GM23338 (cell line): ENCODE results near the gene DNAL4. TPM values are rescaled to one million over a fixed set of nuclear protein-coding genes. Genes with fewer than 3 reads are reported as not detected.

Experiments used
- ATAC-seq: fragments of 200-7000 bp; cut with Tn5 transposase; 3 replicates; pipeline ENCODE4 v1.9.1; 2020
- DNase-seq: peaks from one replicate; pipeline ENCODE4 v3.0.0-alpha.2; 2015; ENCODE audit warnings: low spot score
- H2AFZ ChIP-seq: fragments of 200-600 bp; sonication (generic); 2 replicates; pipeline ENCODE4 v1.8.0; 2016; ENCODE audit warnings: antibody characterized with exemption, mild to moderate bottlenecking, moderate library complexity
- H3F3A ChIP-seq: fragments of 200-600 bp; sonication (generic); replicated peaks from 2 replicates; pipeline ENCODE4 v1.8.0; 2017; ENCODE audit warnings: antibody characterized with exemption, mixed run types, low read depth
- H3K27ac ChIP-seq: fragments of 200-600 bp; sonication (generic); 2 replicates; pipeline ENCODE4 v1.6.1; 2016; ENCODE audit warnings: low read depth
- H3K27me3 ChIP-seq: fragments of 200-600 bp; sonication (generic); 2 replicates; pipeline ENCODE4 v1.8.0; 2016; ENCODE audit warnings: mild to moderate bottlenecking, mixed run types, moderate library complexity; ENCODE audit not compliant: insufficient read depth
- H3K36me3 ChIP-seq: fragments of 200-600 bp; sonication (generic); 2 replicates; pipeline ENCODE4 v1.8.0; 2016; ENCODE audit warnings: mild to moderate bottlenecking; ENCODE audit not compliant: insufficient read depth
- H3K4me1 ChIP-seq: fragments of 200-600 bp; sonication (generic); 2 replicates; pipeline ENCODE4 v1.8.0; 2016; ENCODE audit warnings: mild to moderate bottlenecking, moderate library complexity; ENCODE audit not compliant: insufficient read depth
- H3K4me2 ChIP-seq: fragments of 200-600 bp; sonication (generic); 2 replicates; pipeline ENCODE4 v1.7.1; 2017; ENCODE audit warnings: mixed run types
- H3K4me3 ChIP-seq: fragments of 200-600 bp; sonication (generic); 2 replicates; pipeline ENCODE4 v1.6.1; 2016; ENCODE audit warnings: mixed run types
- H3K79me2 ChIP-seq: fragments of 200-600 bp; sonication (generic); replicated peaks from 2 replicates; pipeline ENCODE4 v1.8.0; 2017; ENCODE audit warnings: mild to moderate bottlenecking; ENCODE audit not compliant: insufficient read depth
- H3K9me2 ChIP-seq: fragments of 200-600 bp; sonication (generic); 2 replicates; pipeline ENCODE4 v1.8.0; 2017; ENCODE audit not compliant: insufficient read depth
- H4K20me1 ChIP-seq: fragments of 200-600 bp; sonication (generic); replicated peaks from 2 replicates; pipeline ENCODE4 v1.8.0; 2017; ENCODE audit warnings: mild to moderate bottlenecking; ENCODE audit not compliant: insufficient read depth
- H3K27ac Mint-ChIP-seq: 2 replicates; pipeline ENCODE4 v1.8.0; 2020; ENCODE audit warnings: inconsistent platforms, mild to moderate bottlenecking, moderate library complexity, mixed read lengths
- H3K27me3 Mint-ChIP-seq: 3 replicates; pipeline ENCODE4 v1.8.0; 2022; ENCODE audit warnings: low read depth, mild to moderate bottlenecking, moderate library complexity, mixed read lengths, inconsistent platforms; ENCODE audit not compliant: insufficient read depth, poor library complexity
- H3K36me3 Mint-ChIP-seq: 3 replicates; pipeline ENCODE4 v1.8.0; 2021; ENCODE audit warnings: low read depth, mild to moderate bottlenecking, inconsistent platforms, moderate library complexity, mixed read lengths
- H3K4me1 Mint-ChIP-seq: 3 replicates; pipeline ENCODE4 v1.8.0; 2020; ENCODE audit warnings: mild to moderate bottlenecking, inconsistent platforms, mixed read lengths
- H3K4me3 Mint-ChIP-seq: 3 replicates; pipeline ENCODE4 v1.8.0; 2021; ENCODE audit warnings: moderate library complexity, mild to moderate bottlenecking, inconsistent platforms, mixed read lengths
- H3K9me3 Mint-ChIP-seq: 3 replicates; pipeline ENCODE4 v1.8.0; 2020; ENCODE audit warnings: moderate library complexity, mild to moderate bottlenecking, inconsistent platforms, mixed read lengths
- CREB1 ChIP-seq: fragments of 250-450 bp; sonication (Bioruptor Pico); IDR thresholded peaks from 2 replicates; pipeline ENCODE4 v1.5.0; 2020; ENCODE audit warnings: low read depth, mild to moderate bottlenecking, moderate library complexity
- EZH2 ChIP-seq: fragments of 200-600 bp; sonication (generic); IDR thresholded peaks from one replicate; pipeline ENCODE4 v1.8.0; 2017; ENCODE audit warnings: antibody characterized with exemption, mild to moderate bottlenecking, low read depth; ENCODE audit not compliant: unreplicated experiment
- EZH2phosphoT487 ChIP-seq: fragments of 200-600 bp; sonication (generic); IDR thresholded peaks from one replicate; pipeline ENCODE4 v1.8.1; 2018; ENCODE audit warnings: antibody characterized with exemption; ENCODE audit not compliant: unreplicated experiment
- JUNB ChIP-seq: IDR thresholded peaks from one replicate; pipeline ENCODE4 v1.6.1; 2016; ENCODE audit warnings: antibody characterized with exemption; ENCODE audit not compliant: unreplicated experiment
- POLR2AphosphoS5 ChIP-seq: IDR thresholded peaks from 2 replicates; pipeline ENCODE4 v1.6.1; 2016; ENCODE audit warnings: antibody characterized with exemption, low read depth
- ZNF331 ChIP-seq: fragments of 250-450 bp; sonication (Bioruptor Pico); IDR thresholded peaks from 2 replicates; pipeline ENCODE4 v1.5.0; 2020; ENCODE audit warnings: low read depth, mild to moderate bottlenecking, moderate library complexity
- polyA plus RNA-seq: library from polyadenylated mRNA; unstranded; fragments of >200 nt; fragmentation: Nextera tagmentation; extraction: Ambion mirVana; gene quantifications from 2 replicates; pipeline ENCODE4 v1.2.1, GENCODE V29; 2016
- total RNA-seq: library from RNA; depleted of rRNA; stranded (reverse); fragments of >200 nt; shearing (Covaris generic); gene quantifications from 2 replicates; pipeline ENCODE4 v1.2.3, GENCODE V29; 2014
- TF ChIP-seq, protein P1 (sequence below): IDR thresholded peaks from one replicate; pipeline ENCODE4 v1.6.1; 2018; ENCODE audit warnings: antibody characterized with exemption; ENCODE audit not compliant: unreplicated experiment
- TF ChIP-seq, protein P2 (sequence below): IDR thresholded peaks from 2 replicates; pipeline ENCODE4 v1.6.1; 2016; ENCODE audit warnings: antibody characterized with exemption
- TF ChIP-seq, protein P3 (sequence below), 2 experiments: fragments of 200-600 bp in 1 of 2; sonication (generic) in 1 of 2; conservative IDR thresholded peaks; 2 replicates each; pipeline versions ENCODE4 v1.5.1 to v1.6.1; 2016 to 2017; ENCODE audit warnings: antibody characterized with exemption in 2 of 2, low read depth in 2 of 2, mild to moderate bottlenecking in 2 of 2, moderate library complexity in 1 of 2

Gene DNAL4
- total and polyA plus RNA-seq, 2 experiments from 2014 or later, result 9.3 to 10.0 TPM

DNA sequence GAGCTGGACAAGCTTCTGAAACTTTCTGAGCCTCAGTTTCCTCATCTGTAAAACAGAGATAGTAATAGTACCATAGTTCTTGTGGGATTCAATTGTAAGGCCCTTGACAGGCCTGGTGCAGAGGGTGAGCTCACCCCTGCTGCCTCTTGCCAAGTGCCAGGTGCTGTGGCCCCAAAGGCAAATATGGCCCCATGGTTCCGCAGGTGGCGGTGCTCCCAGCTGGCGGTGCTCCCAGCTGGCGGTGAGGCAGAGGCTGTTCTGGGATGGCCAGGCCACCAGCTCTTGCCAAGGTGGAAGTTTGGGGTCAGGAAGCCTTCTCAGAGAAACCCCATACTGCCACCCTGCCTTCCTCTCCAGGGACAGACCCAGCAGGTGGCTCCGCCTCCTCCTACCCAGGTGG lies 41.0 kb upstream of the DNAL4 start:
- Mint-ChIP-seq H3K36me3 (no peaks in the 10 kb centered on the region; the same call in 2 of the 3 replicates), H3K4me1 (peaks cover 24% of the 10 kb centered on the region), H3K27ac (no peak overlapping the region), H3K27me3 (peaks cover 22% of the 10 kb centered on the region), H3K9me3 (no peaks in the 10 kb centered on the region; the same call in 2 of the 3 replicates), H3K4me3 (no peak overlapping the region)
- Histone ChIP-seq H3K4me3 (no peak overlapping the region), H4K20me1 (no peaks in the 10 kb centered on the region), H3K27me3 (no peaks in the 10 kb centered on the region), H3F3A (no peaks in the 10 kb centered on the region), H3K79me2 (no peaks in the 10 kb centered on the region), H3K4me1 (peaks cover 19% of the 10 kb centered on the region), H3K4me2 (no peak overlapping the region), H3K9me2 (no peaks in the 10 kb centered on the region), H3K36me3 (no peaks in the 10 kb centered on the region), H3K27ac (no peak overlapping the region), H2AFZ (no peak overlapping the region)
- DNase-seq (no peak), ATAC-seq (no peak)
- TF ChIP-seq JUNB, result no peak
- TF ChIP-seq, protein P1, sequence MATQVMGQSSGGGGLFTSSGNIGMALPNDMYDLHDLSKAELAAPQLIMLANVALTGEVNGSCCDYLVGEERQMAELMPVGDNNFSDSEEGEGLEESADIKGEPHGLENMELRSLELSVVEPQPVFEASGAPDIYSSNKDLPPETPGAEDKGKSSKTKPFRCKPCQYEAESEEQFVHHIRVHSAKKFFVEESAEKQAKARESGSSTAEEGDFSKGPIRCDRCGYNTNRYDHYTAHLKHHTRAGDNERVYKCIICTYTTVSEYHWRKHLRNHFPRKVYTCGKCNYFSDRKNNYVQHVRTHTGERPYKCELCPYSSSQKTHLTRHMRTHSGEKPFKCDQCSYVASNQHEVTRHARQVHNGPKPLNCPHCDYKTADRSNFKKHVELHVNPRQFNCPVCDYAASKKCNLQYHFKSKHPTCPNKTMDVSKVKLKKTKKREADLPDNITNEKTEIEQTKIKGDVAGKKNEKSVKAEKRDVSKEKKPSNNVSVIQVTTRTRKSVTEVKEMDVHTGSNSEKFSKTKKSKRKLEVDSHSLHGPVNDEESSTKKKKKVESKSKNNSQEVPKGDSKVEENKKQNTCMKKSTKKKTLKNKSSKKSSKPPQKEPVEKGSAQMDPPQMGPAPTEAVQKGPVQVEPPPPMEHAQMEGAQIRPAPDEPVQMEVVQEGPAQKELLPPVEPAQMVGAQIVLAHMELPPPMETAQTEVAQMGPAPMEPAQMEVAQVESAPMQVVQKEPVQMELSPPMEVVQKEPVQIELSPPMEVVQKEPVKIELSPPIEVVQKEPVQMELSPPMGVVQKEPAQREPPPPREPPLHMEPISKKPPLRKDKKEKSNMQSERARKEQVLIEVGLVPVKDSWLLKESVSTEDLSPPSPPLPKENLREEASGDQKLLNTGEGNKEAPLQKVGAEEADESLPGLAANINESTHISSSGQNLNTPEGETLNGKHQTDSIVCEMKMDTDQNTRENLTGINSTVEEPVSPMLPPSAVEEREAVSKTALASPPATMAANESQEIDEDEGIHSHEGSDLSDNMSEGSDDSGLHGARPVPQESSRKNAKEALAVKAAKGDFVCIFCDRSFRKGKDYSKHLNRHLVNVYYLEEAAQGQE, result no peak
- no peak for TF ChIP-seq EZH2phosphoT487
- TF ChIP-seq EZH2, result no peak
- TF ChIP-seq, protein P2, sequence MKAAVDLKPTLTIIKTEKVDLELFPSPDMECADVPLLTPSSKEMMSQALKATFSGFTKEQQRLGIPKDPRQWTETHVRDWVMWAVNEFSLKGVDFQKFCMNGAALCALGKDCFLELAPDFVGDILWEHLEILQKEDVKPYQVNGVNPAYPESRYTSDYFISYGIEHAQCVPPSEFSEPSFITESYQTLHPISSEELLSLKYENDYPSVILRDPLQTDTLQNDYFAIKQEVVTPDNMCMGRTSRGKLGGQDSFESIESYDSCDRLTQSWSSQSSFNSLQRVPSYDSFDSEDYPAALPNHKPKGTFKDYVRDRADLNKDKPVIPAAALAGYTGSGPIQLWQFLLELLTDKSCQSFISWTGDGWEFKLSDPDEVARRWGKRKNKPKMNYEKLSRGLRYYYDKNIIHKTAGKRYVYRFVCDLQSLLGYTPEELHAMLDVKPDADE, result no peak
- no peak for TF ChIP-seq ZNF331 (CRISPR knock-in tag)
- TF ChIP-seq CREB1 (CRISPR knock-in tag), result no peak
- no peak for TF ChIP-seq POLR2AphosphoS5
- TF ChIP-seq, protein P3, sequence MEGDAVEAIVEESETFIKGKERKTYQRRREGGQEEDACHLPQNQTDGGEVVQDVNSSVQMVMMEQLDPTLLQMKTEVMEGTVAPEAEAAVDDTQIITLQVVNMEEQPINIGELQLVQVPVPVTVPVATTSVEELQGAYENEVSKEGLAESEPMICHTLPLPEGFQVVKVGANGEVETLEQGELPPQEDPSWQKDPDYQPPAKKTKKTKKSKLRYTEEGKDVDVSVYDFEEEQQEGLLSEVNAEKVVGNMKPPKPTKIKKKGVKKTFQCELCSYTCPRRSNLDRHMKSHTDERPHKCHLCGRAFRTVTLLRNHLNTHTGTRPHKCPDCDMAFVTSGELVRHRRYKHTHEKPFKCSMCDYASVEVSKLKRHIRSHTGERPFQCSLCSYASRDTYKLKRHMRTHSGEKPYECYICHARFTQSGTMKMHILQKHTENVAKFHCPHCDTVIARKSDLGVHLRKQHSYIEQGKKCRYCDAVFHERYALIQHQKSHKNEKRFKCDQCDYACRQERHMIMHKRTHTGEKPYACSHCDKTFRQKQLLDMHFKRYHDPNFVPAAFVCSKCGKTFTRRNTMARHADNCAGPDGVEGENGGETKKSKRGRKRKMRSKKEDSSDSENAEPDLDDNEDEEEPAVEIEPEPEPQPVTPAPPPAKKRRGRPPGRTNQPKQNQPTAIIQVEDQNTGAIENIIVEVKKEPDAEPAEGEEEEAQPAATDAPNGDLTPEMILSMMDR (conservative IDR thresholded peaks at IDR 0.05; ENCODE audit: low read depth in 2 of 2), result no peak
